NCI-H82 (cell line): Measurements from ENCODE around the gene ZDHHC1.

ENCODE experiments used
- DNase-seq: peaks from one replicate; lab custom pipeline; 2025; lab: John Stamatoyannopoulos, UW

ZDHHC1 gene, protein sequence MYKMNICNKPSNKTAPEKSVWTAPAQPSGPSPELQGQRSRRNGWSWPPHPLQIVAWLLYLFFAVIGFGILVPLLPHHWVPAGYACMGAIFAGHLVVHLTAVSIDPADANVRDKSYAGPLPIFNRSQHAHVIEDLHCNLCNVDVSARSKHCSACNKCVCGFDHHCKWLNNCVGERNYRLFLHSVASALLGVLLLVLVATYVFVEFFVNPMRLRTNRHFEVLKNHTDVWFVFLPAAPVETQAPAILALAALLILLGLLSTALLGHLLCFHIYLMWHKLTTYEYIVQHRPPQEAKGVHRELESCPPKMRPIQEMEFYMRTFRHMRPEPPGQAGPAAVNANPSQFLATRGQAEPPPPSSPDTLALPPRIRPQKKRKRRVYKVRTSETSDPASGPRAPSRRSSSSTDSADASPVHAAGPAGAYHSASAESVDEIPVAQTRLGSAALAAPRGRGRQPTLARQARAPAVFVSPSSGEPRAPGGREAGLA

DNA sequence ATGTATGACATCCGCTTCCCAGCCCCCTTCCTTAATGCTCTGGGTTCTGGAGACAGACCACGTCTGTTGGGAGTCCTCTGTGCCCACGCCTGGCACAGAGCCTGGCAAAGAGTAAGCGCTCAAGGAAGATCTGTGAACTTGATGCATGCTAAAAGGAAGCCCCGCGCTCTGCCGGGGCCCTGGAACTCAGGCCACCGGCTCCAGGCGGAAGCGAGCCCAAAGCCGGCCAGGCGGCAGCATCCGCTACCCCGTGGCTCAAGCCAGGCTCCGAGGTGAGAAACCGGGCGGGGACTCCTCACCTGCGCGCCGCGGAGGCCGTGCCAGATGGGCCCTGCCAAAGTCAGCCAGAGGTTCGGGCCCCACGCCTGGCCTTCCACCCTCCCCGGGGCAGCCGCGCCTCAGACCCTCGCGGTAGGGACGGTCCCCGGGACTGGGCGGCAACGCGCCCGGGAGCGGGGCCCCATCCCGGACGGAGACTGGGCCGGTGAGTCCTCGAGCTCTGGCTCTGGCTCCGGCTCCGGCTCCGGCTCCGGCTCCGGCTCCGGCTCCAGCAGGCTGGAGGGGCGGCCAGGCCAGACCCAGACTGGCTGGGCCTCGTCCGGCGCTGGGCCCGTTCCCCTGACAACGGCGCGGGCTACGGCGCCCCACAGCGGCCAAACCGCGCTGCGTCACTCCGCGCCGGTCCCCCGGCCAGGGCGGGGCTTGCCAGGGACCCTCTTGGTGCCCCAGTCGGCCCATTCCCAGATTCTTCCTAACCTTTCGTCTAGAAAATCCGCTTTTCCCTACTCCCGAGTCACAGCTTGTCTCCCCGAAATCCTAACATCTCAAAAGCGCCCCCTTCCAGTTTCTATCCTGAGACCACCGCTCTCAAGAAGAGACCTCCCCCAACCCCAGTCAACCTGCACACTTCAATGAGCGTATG is at the start of gene ZDHHC1:
TSS of gene ZDHHC1 (minus strand) at position 606 of the 922 bp plus-strand sequence. CDS start 8,702 bp downstream, outside the sequence.
- DNase-seq = peak; percentile 55

DNA sequence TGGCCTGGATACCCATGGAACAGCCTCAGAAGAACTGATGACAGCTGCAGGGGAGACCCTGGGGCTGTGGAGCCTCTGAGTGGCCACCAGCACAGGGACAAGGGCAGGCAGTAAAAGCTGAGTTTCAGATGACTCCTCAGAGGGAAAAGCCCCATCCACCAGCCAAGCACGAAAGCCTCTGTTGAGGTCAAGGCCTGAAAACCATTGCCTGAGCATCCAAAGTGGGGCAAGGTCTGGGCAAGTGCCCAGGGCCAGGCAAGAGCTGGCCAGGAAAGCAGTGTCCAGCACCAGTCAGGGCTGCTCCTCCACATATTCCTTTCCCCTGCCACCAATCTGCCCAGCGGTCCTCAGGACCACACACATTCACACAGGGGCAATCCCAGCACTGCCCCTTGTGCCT is 48.3 kb upstream of the ZDHHC1 start:
- no peak for DNase-seq

DNA sequence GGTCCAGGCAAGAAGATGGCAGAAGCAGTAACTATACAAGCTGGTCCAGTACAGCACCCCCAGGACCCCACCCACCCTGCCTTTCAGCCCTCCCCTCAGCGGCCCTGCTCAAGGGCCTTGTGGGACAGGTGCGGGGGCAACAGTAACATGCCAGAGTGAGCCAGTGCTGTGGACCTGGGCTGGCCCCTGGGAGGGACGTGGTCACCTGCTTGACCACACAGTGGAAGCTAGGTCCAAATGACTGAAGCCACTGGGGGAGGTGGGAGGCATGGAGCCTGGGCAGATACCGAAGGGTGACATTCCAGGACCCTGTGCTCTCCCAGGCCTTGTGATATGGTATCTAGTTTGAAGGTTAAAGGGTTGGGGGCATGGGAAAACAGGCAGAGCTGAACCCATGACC is 47.4 kb upstream of the ZDHHC1 start:
- no peak for DNase-seq

DNA sequence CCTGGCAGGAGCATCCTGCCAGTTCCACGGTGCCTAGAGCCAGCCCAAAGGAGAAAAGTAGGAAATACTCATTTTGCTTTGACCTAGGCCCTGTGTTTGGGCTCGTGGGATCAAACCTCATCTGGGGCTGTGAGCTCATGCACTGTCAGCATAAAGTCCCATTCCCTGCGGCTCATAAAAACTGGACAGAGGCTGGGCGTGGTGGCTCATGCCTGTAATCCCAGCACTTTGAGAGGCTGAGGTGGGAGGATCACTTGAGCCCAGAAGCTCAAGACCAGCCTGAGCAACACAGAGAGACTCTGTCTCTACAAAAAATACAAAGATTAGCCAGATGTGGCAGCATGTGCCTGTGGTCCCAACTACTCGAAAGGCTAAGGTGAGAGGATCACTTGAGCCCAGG is 46.8 kb upstream of the ZDHHC1 start:
- no peak for DNase-seq

DNA sequence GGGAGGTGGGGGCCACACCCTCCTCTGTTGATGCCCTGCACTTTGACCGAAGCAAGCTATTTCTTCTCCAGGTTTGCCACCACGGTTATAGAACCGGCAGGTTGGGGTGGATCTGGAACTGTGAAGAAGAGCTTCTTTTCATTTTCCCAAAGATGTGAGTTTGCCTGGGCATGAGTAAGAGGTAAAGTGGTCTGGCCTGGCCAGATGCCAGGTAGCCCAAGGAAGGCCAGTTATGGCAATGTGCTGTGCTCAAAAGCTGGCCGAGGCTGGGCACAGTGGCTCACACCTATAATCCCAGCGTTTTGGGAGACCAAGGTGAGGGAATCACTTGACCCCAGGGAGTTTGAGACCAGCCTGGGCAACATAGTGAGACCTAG is 46.0 kb upstream of the ZDHHC1 start:
- no peak for DNase-seq

DNA sequence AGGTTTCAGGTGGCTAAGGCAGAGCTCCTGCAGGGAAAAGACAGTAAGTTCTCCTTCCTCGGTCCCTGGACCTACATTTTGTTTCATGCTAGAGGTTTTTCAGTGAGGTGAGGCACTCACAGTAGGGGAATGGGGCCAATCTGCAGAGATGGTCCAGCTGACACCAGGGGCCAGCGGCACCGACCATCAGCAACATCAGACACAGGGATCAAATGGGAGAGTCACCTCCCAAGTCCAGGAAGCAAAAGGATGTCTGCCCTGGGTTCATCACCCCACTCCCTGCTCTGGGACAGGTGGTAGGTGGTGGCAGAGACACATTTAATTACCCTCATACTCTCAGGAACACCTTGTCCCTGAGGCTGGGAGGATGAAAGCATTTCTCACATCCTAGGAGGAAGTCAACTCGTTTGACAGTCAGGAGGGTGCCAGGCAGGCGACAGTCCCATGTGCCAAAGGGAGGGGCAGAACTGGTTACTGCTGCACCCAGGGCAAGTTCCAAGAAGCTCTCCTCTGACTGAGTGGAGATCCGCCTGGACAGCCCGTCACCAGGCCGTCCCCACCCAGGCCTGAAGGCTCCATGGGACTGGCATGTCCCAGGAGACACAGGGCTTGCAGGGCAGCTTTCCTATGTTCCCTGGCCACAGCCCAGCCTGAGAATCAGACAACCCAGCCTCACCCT is 45.5 kb upstream of the ZDHHC1 start:
- no peak for DNase-seq

DNA sequence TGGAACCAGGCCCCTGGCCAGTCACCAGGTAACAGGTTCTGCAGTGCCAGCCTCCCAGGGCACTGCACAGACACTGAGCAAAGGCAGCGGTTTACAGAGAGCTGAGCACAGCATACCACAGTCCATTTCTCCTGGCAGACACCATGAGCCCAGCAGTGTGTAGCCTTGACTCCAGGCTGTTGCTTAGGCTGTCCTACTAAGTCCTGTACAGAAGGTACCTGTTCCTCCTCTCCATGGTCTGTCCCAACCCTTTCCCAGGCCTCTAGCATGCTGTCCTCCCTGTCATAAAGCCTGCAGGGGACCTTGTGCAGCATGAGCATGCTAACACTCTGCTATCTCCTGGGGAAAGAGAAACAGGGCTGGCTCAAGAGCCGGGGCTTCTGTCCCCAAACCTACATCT is 44.7 kb upstream of the ZDHHC1 start:
- DNase-seq = no peak

DNA sequence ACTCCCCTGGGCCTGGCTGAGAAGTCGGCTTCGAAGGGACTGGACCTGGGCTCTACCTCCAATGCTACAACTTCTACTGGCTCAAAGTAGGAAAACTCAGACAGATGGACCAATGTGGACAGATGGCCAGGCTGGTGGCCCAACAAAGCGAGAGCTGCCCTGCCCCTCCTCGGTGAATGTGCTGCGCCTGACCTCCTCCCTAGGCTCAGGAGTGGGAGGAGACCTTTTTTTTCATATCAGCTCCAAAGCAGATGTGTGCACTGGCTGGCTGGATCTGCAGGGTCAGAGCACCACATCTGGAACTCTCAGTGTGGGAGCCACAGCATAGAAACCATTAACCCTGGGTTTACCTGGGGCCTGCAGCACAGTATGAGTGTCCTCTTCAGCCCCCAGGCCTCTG is 43.9 kb upstream of the ZDHHC1 start:
- no peak for DNase-seq

DNA sequence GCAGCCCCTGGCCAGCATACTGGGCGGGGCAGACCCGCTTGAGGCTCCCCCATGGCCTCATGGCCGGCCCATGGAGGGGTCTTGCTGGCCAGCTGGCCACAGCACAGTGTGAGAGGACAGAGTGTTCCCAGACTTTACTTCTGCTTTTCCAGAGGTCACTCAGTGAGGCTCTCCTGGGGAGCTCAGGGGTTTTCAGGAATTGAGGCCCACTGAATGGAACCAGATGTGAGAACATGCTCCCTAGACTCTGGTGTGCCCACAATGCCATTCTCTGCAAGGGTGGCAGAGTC is 43.5 kb upstream of the ZDHHC1 start:
- DNase-seq = no peak

DNA sequence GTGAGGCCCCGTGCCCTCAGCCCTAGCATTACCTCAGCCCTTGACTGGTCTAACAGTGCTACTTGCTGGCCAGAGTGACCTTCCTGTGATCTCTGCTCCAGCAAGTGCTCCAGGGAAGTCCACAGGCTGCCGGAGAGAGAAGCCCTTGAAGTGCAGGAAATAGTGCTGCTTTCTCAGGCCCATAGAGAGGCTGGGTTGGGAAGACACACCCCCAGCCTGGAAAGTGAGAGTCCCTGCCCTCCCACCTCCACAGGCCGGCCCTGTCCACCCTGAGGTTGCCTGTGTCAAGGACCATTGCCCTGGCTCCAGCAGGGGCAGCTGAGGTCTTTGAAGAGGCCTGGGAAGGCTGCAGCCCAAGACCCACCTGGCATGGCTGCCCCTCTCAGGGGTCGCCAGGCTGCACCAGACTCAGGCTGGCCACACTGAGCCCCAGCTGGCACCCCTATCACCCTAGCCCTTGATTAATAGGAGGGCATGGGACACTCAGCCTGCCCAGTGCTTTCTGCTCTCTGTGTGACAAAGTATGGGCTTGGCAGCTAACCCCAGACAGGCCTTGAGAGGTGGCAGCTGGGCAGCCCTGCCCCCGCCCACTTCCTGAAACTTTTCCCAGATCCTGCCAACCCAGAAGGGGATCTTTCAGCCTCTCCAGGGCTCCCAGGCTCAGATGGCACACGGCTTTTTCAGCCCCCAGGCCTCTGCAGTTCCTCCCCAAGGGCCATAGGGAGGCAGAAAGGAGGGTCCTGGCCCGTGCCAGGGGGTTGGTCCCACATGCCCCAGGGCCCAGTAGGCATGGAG is 43.0 kb upstream of the ZDHHC1 start:
- DNase-seq = no peak

DNA sequence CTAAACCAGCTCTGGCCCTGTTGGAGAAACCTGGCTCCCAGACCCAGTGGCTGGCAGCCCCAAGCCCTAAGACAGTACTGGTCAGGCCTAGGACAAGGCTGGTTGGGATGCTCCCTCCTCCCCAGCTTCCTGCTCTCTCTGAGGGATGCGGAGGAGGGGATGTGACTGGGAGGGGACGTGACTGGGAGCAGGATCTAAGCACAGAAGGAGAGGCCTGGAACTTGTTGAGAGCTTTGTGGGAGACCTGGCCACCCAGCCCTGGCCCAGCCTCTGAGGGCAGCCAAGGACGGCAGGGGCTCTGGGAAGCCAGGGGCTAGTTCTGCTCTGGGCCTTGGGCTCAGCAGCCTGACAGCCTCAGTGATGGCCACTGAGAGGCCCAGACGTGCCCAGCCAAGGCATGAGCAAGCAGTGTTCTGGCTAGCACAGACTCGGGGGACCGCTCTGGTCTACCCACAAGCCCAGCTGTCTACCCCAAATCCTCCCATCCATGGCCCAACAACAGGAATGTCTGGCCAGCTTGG is 41.9 kb upstream of the ZDHHC1 start:
- DNase-seq = no peak

DNA sequence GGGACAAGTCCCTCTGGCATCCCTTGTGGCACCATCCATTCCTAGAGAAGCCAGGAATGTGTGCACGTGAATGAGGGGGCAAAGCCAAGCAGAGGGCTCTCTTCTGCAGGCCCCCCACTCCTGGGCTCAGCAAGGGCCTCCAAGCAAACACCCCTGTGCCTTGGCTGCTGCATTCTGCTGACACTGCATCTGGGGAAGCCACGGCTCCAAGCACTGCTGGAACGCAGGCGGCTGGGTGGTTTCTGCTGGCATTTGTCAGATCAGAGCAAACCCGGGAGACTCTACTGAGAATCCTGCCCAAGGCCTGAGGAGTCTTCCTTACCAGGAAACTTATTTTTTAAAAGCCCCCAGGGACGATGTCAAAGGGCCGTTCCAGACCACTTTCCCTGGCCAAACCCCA is 41.3 kb upstream of the ZDHHC1 start:
- DNase-seq = no peak

DNA sequence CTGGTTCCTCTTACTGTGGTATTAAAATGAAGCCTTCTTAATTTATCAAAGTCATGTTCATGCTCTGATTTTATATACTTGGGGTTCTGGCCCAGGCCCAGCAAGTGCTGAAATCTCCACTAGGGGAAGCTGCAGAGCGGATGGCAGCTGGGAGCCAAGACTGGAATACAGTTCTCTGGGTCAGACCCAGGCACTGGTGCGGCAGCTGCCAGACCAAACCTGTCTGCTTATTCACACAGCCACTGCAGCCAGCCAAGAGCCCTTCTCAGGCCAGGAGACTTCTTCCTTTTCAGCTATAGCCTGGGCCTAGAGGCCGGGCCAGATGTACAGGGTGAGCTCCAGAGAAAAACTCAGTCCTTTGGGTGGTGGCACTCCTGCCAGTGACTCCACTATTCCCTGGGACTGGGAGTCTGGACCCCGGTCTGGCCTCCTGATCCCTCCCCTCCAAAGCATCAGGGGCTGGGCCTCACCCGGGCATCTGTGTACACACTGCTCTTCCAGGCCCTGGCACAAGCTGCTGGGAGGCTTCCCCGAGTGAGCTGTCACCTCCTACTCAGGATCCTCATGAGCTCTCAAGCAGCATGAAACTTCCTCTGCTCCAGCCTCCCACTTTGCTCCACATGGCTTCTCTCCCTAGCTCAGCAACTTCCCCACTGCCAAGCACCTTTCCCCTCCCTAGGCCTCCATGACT is 40.3 kb upstream of the ZDHHC1 start:
- DNase-seq = peak; percentile 29

DNA sequence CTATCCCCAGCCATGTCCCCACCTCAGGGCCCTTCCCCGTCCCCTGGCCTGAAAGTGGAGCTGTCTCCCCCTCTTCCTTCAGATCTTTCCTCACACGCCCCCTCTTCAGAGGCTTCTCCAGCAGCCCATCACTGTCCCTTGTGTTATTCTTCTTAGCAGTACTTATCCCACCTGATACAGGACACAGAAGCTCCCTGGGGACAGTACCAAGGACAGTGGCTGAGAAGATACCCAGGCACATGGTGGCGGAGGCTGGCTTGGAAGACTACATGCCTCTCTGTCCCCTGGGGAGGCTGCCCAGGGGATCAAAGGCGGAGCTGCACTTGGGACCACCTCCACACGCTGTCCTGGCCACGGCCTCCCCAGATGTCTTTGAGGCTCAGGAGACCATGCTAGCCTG is 38.6 kb upstream of the ZDHHC1 start:
- no peak for DNase-seq

DNA sequence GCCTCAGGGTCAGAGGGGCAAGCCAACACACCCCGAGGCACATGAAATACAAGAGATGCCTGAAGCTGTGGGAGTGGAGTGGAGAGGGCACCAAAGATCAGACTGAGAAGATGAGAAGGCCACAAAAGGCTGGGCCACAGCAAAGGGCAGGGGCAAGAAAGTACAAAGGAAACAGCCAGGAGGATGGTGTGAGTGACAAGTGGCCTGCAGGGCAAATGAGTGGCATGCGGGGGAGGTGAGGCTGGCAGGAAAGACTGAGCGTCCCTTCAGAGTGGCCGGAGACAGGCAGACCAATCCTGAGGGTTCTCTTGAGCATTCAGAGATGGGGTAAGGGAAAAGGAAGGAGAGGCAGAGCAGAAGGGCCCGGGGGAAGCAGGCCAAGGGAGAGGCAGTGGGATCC is 37.8 kb upstream of the ZDHHC1 start:
- DNase-seq = no peak

DNA sequence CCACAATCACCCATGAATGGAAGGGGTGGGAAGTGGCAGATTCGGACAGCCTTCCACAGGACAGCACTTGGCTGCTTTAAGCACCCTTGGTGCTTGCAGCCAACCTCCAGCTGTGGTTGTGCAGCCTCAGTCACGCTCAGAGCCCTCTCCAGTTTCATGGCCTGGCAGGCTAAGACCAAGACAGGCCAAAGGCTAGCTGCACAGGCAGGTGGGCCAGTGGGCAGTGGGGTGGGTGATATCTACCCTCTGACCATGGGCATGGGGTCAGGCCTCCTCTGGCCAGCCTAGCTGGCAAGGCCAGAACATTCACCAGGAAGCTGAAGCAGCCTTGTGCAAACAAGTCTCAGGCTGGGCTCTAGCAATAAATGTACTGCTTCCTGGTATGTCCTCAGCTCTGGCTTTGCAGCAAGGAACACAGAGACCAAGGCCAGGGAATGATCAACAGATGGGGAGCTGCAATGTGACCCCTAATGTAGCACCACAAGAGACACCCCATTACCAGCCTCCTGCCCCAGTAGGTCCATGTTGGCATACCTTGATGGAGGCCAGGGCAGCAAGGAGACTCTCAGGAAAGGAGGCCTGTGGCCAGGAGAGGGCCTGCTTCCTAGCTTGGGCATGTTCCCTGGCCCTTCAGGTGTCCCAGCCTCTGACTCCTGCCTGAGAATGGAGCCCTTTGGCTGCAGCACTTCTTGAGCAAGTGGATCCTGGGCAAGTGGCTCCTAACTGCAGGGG is 35.6 kb upstream of the ZDHHC1 start:
- DNase-seq = no peak

DNA sequence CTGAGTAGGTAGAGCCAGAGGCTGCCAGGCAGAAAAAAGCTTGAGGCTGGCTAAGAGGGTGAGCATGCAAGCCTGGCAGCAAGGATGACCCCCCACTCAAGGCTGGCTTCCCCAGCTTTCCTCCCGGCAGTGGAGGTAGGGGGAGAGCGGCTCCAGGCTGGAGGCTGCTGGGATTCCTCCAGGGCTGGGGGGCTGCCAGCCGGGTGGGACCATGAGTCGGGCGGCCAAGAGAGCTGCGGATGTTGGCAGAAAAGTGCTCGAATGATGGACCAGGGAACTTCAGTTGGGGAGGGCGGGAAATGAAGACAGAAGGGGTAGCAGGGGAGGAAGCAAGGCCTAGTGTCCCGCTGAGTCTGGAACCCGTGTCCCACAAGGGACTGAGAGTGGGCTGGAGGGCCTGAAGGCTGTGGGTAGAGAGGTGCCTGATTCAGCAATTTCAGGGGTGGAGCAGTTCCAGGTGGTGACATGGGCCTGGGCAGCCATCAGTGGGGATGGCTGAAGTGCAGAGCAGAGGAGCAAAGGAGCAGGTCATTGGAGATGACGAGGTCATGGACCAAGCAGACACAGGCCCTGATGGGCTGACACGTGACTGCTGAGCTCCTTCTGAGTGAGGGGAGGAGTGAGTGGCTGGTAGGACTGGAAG is 34.9 kb upstream of the ZDHHC1 start:
- no peak for DNase-seq

DNA sequence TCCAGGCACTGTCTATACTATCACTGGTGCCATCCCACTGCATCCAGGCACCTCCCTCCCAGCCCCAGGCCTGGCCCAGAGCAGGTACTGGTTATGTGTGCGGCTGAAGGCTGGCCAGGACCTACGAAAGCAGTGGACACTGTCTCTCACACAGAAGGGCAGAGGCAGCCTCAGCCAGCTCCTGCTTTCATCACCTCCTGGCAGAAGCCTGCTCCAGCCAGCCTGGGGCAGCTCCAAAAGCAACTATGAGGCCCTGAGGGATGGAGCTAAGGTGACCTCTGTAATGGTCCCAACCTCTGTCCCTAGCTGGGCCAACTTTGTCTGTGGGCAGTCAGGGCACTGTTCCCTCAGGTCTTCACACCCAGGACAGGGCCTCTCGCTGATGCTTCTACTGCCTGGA is 33.5 kb upstream of the ZDHHC1 start:
- DNase-seq = no peak

DNA sequence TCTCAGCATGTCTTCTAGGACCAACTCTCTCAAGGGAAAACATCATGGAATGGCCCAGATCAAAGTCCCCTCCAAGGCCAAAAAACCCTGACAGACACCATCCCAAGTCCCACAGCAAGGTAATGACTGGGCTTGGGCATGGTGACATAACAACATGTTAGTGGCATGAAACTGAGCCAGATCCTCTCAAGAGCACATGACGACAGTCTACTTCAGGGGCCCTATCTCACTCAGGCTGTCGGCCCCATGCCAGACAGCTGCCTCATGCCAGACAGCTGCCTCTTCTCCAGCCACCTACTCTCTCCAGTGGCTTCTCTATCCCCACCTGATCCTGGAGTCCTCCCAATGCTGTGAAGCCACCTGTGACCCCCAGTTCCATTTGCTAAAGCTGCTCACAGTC is 33.1 kb upstream of the ZDHHC1 start:
- no peak for DNase-seq

DNA sequence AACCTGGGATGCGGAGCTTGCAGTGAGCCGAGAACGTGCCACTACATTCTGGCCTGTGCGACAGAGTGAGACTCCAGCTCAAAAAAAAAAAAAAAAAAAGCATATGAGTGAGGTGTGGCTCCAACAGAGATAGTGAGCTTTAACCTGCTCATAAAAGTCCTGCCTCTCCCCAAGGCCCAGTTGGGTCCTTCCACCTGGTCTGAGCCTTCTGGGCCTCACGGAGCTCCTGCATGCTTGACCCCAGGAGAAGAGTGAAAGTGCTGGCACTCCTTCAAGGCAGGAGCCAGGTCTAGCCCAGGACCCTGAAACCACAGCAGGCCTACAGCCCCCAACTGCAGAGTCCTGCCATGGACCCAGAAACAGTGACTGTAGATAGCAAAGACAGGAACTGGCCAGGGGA is 32.3 kb upstream of the ZDHHC1 start:
- DNase-seq = no peak
